H1 (cell line): ENCODE measurements around the gene METTL25B. TPM values are rescaled to one million over a fixed set of nuclear protein-coding genes. Genes with fewer than 3 reads are reported as not detected.

Source experiments
- ASH2L ChIP-seq: fragments of 200-600, 300-600 bp; sonication (generic); IDR thresholded peaks from one replicate; pipeline ENCODE4 v1.7.1; 2017; ENCODE audit warnings: low read length
- EZH2 ChIP-seq: fragments of 200-600 bp; sonication (generic); IDR thresholded peaks from 2 replicates; pipeline ENCODE4 v1.7.1; 2012; ENCODE audit warnings: low read depth, mild to moderate bottlenecking, moderate library complexity, low read length, inconsistent platforms; ENCODE audit not compliant: severe bottlenecking
- KDM1A ChIP-seq: fragments of 200-600, 300-600 bp; sonication (generic); IDR thresholded peaks from 2 replicates; pipeline ENCODE4 v1.7.1; 2016; ENCODE audit warnings: mild to moderate bottlenecking, low read length, borderline replicate concordance
- KDM5A ChIP-seq: fragments of 200-600 bp; IDR thresholded peaks from 2 replicates; pipeline ENCODE4 v1.7.1; 2012; ENCODE audit warnings: mild to moderate bottlenecking, low read length, inconsistent platforms, mixed read lengths
- POLR2A ChIP-seq, 2 experiments: IDR thresholded peaks; 1 replicate in 1 of 2; 2 replicates in 1 of 2; pipeline ENCODE4 v1.6.1; 2011; ENCODE audit warnings: low read depth in 2 of 2, low read length in 2 of 2, mild to moderate bottlenecking in 2 of 2; ENCODE audit errors: control extremely low read depth in 1 of 2
- RAD21 ChIP-seq, 2 experiments: IDR thresholded peaks in 1 of 2; conservative IDR thresholded peaks in 1 of 2; 2 replicates each; pipeline ENCODE4 v1.6.1; 2011; ENCODE audit warnings: low read depth in 2 of 2, low read length in 2 of 2, improper control_type of control experiment in 1 of 2, inconsistent platforms in 1 of 2, mild to moderate bottlenecking in 1 of 2, moderate library complexity in 1 of 2
- RNF2 ChIP-seq: fragments of 200-900, 300-1000 bp; sonication (generic); IDR thresholded peaks from 2 replicates; pipeline ENCODE4 v1.7.1; 2016; ENCODE audit warnings: borderline replicate concordance, low read depth, mild to moderate bottlenecking, antibody characterized with exemption, low read length; ENCODE audit not compliant: poor library complexity, severe bottlenecking; ENCODE audit errors: missing control alignments
- ZNF274 ChIP-seq: IDR thresholded peaks from 2 replicates; pipeline ENCODE4 v1.7.0; 2012; ENCODE audit warnings: low read length, borderline replicate concordance; ENCODE audit errors: extremely low read depth
- polyA plus RNA-seq, 7 experiments: library from polyadenylated mRNA; depleted of rRNA in 3 of 7; stranded (reverse) in 5 of 7; unstranded in 2 of 7; fragments of >200 nt in 5 of 7; fragments of 200-250 nt in 2 of 7; gene quantifications; 1 replicate in 5 of 7; 2 replicates in 1 of 7; 4 replicates in 1 of 7; pipeline versions ENCODE4 v1.2.1 to v1.2.3, GENCODE V29; 2011 to 2013; ENCODE audit warnings: missing spikeins in 2 of 7, mixed read lengths in 2 of 7
- total RNA-seq: library from RNA; stranded (reverse); fragmentation: NEBNext Ultra II Directional; extraction: Animal tissue kit (Norgen Biotek cat#: 25700); gene quantifications from 2 replicates; pipeline ENCODE4 v1.2.1, GENCODE V29; 2021

METTL25B gene
- total and polyA plus RNA-seq, 2 of the 8 experiments (the other 6 are each of a cell fraction or from before 2014, with no cell fraction given): 28.4 to 30.1 TPM

- TF ChIP-seq POLR2A (IDR thresholded peaks at IDR 0.05; ENCODE audit: control extremely low read depth in 1 of 2, low read depth in 2 of 2, low read length in 2 of 2) (peak in 1 of 2 experiments; percentile 74; a peak in 2 of 3 replicates), EZH2 (no peak), ASH2L (peak; percentile 81), KDM5A (no peak; the same call in 1 of the 2 replicates), KDM1A (no peak), RNF2 (no peak), ZNF274 (no peak), RAD21 (IDR thresholded peaks at IDR 0.05 in 1 of 2, conservative IDR thresholded peaks at IDR 0.05 in 1 of 2; ENCODE audit: low read depth in 2 of 2, low read length in 2 of 2) (no peak)
Measured at GRCh38 chr1:156767101-156767878, 39.0 kb downstream of the METTL25B start, which contains the start of gene PRCC (continued).
